Measurements from ENCODE around the gene SLC41A2. TPM values are rescaled to one million over a fixed set of nuclear protein-coding genes. Genes with fewer than 3 reads are reported as not detected.
A peak's percentile ranks its signal among the peaks of the same experiment; 100 is the strongest.

The SLC41A2 gene
- total RNA-seq, 1 experiment from 2014 or later: 4.3 TPM

DNA sequence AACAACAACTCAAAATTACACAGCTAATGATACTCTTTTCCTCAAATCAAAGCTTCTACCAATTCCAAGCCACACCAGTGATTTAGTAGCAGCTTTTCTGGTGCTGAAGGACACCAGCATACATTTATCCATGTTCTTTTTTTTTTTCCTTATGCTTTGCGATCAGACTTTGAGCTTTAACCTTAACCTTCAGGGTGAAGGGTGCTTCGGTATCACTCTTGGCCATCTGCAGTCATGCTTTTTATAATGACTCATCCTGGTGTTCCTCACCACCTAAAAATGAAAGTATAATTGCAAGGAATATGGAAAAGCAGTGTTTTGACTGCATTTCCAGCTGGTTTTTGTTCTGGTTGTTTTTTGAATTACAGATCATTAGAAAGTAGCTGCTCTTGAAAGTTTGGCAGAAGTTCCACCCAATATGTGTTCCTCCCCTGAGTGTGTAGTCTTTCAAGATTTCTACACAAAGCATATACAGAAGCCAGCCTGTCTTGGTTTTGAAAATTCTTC is 1.3 kb upstream of the SLC41A2 start:
- no peak for DNase-seq
- Histone ChIP-seq H2BK15ac (ENCODE audit: low read depth, low read length) (no peak overlapping the region), H3K4ac (ENCODE audit: low read depth, low read length) (no peak overlapping the region), H4K20me1 (ENCODE audit: control insufficient read depth, insufficient read depth, insufficient read length) (no peaks in the 10 kb centered on the region), H2AFZ (ENCODE audit: low read length) (no peak overlapping the region), H3K79me1 (ENCODE audit: insufficient read depth, low read depth, low read length, poor library complexity, severe bottlenecking) (no peaks in the 10 kb centered on the region), H2BK5ac (ENCODE audit: insufficient read length, low read length) (no peak overlapping the region), H4K91ac (ENCODE audit: insufficient read length, low read depth, low read length) (no peak overlapping the region), H4K8ac (replicated peaks; ENCODE audit: insufficient read length, low read depth, low read length) (no peak overlapping the region), H3K23ac (ENCODE audit: insufficient read length, low read depth, low read length) (no peak overlapping the region), H3K56ac (ENCODE audit: insufficient read length, low read depth, low read length) (no peak overlapping the region), H3K4me2 (ENCODE audit: insufficient read depth, insufficient read length, low read length) (no peak overlapping the region), H3K4me1 (ENCODE audit: insufficient read depth, low read length) (no peaks in the 10 kb centered on the region), H3T11ph (ENCODE audit: low read length) (no peak overlapping the region), H3K27ac (ENCODE audit: insufficient read length, low read depth, low read length) (no peak overlapping the region), H3K27me3 (ENCODE audit: insufficient read depth, low read length) (peaks cover 2% of the 10 kb centered on the region; the same call in 1 of the 2 replicates), H2BK12ac (ENCODE audit: insufficient read length, low read depth, low read length) (no peak overlapping the region), H2AK5ac (ENCODE audit: insufficient read length, low read length) (no peak overlapping the region), H3K23me2 (ENCODE audit: insufficient read length, low read depth, low read length, poor library complexity, severe bottlenecking) (peaks cover 5% of the 10 kb centered on the region), H3K9me3 (ENCODE audit: control insufficient read depth, low read depth, low read length) (no peaks in the 10 kb centered on the region), H2BK120ac (ENCODE audit: low read depth, low read length, poor library complexity, severe bottlenecking) (no peak overlapping the region), H3K14ac (ENCODE audit: insufficient read depth, low read length) (no peak overlapping the region), H3K18ac (ENCODE audit: insufficient read length, low read depth, low read length) (no peak overlapping the region), H3K79me2 (ENCODE audit: insufficient read depth, low read length) (no peaks in the 10 kb centered on the region), H3K9ac (ENCODE audit: extremely low read depth, insufficient read length, low read length) (no peak overlapping the region), H2BK20ac (ENCODE audit: low read depth, low read length, poor library complexity, severe bottlenecking) (no peak overlapping the region), H4K5ac (ENCODE audit: insufficient read length, low read depth, low read length) (no peak overlapping the region)
- H3K9me3 Mint-ChIP-seq: no peaks in the 10 kb centered on the region
- peaks cover 45% of the 10 kb centered on the region for H3K27me3 Mint-ChIP-seq (ENCODE audit: low read depth)
- no peaks in the 10 kb centered on the region for H3K36me3 Mint-ChIP-seq (ENCODE audit: insufficient read depth in 1 of 3, low read depth in 3 of 3)
- H3K27ac Mint-ChIP-seq: no peak overlapping the region
- peaks cover 9 to 16% of the 10 kb centered on the region in 2 experiments for H3K4me1 Mint-ChIP-seq
- peak overlapping the region; percentile 78 to 89; a peak in 2 of 5 replicates for H3K4me3 Mint-ChIP-seq
- TF ChIP-seq, protein P1, sequence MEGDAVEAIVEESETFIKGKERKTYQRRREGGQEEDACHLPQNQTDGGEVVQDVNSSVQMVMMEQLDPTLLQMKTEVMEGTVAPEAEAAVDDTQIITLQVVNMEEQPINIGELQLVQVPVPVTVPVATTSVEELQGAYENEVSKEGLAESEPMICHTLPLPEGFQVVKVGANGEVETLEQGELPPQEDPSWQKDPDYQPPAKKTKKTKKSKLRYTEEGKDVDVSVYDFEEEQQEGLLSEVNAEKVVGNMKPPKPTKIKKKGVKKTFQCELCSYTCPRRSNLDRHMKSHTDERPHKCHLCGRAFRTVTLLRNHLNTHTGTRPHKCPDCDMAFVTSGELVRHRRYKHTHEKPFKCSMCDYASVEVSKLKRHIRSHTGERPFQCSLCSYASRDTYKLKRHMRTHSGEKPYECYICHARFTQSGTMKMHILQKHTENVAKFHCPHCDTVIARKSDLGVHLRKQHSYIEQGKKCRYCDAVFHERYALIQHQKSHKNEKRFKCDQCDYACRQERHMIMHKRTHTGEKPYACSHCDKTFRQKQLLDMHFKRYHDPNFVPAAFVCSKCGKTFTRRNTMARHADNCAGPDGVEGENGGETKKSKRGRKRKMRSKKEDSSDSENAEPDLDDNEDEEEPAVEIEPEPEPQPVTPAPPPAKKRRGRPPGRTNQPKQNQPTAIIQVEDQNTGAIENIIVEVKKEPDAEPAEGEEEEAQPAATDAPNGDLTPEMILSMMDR (conservative IDR thresholded peaks at IDR 0.05): no peak
- WGBS (ENCODE audit: extremely low coverage, insufficient read length, low lambda C conversion rate): no CpG with 5 or more reads among the region's 2 CpGs
